Measurements from ENCODE around the gene SSX4B. TPM values are rescaled to one million over a fixed set of nuclear protein-coding genes. Genes with fewer than 3 reads are reported as not detected.
"Not testable (repeated sequence)": the region's sequence is repeated elsewhere in the genome, so short reads cannot be mapped to it uniquely, and the experiment has no call there.

Gene SSX4B
- total RNA-seq, 1 donor from 2014 or later, result not detected

- no peaks in the 10 kb centered on the region for H3K36me3 Mint-ChIP-seq
- no peaks in the 10 kb centered on the region for H3K4me1 Mint-ChIP-seq
- H3K27me3 Mint-ChIP-seq (ENCODE audit: low read depth), result no peaks in the 10 kb centered on the region
- TF ChIP-seq CTCF (IDR thresholded peaks at IDR 0.05; ENCODE audit: unreplicated experiment), result no peak
- no peak overlapping the region for H3K4me3 Mint-ChIP-seq
- H3K9me3 Mint-ChIP-seq, result peaks cover 16% of the 10 kb centered on the region
- no peak overlapping the region for H3K27ac Mint-ChIP-seq
- no peak for DNase-seq (ENCODE audit: low spot score in 2 of 2, unreplicated experiment in 2 of 2)
Measured at GRCh38 chrX:48451708-48452107, 39.9 kb upstream of the SSX4B start.

- H3K27me3 Mint-ChIP-seq (ENCODE audit: low read depth), result no peaks in the 10 kb centered on the region
- TF ChIP-seq CTCF (IDR thresholded peaks at IDR 0.05; ENCODE audit: unreplicated experiment), result no peak
- H3K36me3 Mint-ChIP-seq, result no peaks in the 10 kb centered on the region
- DNase-seq (ENCODE audit: low spot score in 2 of 2, unreplicated experiment in 2 of 2), result no peak
- H3K27ac Mint-ChIP-seq, result no peak overlapping the region
- no peaks in the 10 kb centered on the region for H3K4me1 Mint-ChIP-seq
- H3K4me3 Mint-ChIP-seq, result no peak overlapping the region
- peaks cover 15% of the 10 kb centered on the region for H3K9me3 Mint-ChIP-seq
Measured at GRCh38 chrX:48450076-48450475, 38.3 kb upstream of the SSX4B start.

- H3K36me3 Mint-ChIP-seq; H3K27me3 Mint-ChIP-seq (ENCODE audit: low read depth); H3K4me1 Mint-ChIP-seq; H3K4me3 Mint-ChIP-seq; H3K27ac Mint-ChIP-seq; H3K9me3 Mint-ChIP-seq; DNase-seq (ENCODE audit: low spot score in 2 of 2, unreplicated experiment in 2 of 2): not testable (repeated sequence)
Measured at GRCh38 chrX:48447201-48447600, 35.4 kb upstream of the SSX4B start.

- not testable (repeated sequence) for H3K36me3 Mint-ChIP-seq; H3K27me3 Mint-ChIP-seq (ENCODE audit: low read depth); H3K4me1 Mint-ChIP-seq; H3K4me3 Mint-ChIP-seq; DNase-seq (ENCODE audit: low spot score in 2 of 2, unreplicated experiment in 2 of 2); H3K27ac Mint-ChIP-seq
- H3K9me3 Mint-ChIP-seq, result peaks cover 19% of the 10 kb centered on the region
Measured at GRCh38 chrX:48433713-48434112, 22.0 kb upstream of the SSX4B start.

- H3K9me3 Mint-ChIP-seq, result peaks cover 18% of the 10 kb centered on the region
- H3K27ac Mint-ChIP-seq; H3K36me3 Mint-ChIP-seq; H3K27me3 Mint-ChIP-seq (ENCODE audit: low read depth); DNase-seq (ENCODE audit: low spot score in 2 of 2, unreplicated experiment in 2 of 2); H3K4me3 Mint-ChIP-seq; H3K4me1 Mint-ChIP-seq: not testable (repeated sequence)
Measured at GRCh38 chrX:48430166-48430565, 18.4 kb upstream of the SSX4B start.

- H3K36me3 Mint-ChIP-seq, H3K4me3 Mint-ChIP-seq: not testable (repeated sequence)
- H3K9me3 Mint-ChIP-seq, result peaks cover 14% of the 10 kb centered on the region
Measured at GRCh38 chrX:48429606-48430005, 17.8 kb upstream of the SSX4B start.

GRCh38 chrX:48427027-48427716 lies 15.4 kb upstream of the SSX4B start:
- H3K4me3 Mint-ChIP-seq; H3K27ac Mint-ChIP-seq; H3K9me3 Mint-ChIP-seq; H3K36me3 Mint-ChIP-seq; H3K27me3 Mint-ChIP-seq (ENCODE audit: low read depth); H3K4me1 Mint-ChIP-seq; DNase-seq (ENCODE audit: low spot score in 2 of 2, unreplicated experiment in 2 of 2): not testable (repeated sequence)

More at GRCh38 chrX:48429606-48430005, 17.8 kb upstream of the SSX4B start:
- not testable (repeated sequence) for H3K27ac Mint-ChIP-seq; H3K4me1 Mint-ChIP-seq; H3K27me3 Mint-ChIP-seq (ENCODE audit: low read depth); DNase-seq (ENCODE audit: low spot score in 2 of 2, unreplicated experiment in 2 of 2)

- not testable (repeated sequence) for H3K4me3 Mint-ChIP-seq; H3K27me3 Mint-ChIP-seq (ENCODE audit: low read depth); H3K9me3 Mint-ChIP-seq; H3K4me1 Mint-ChIP-seq; H3K27ac Mint-ChIP-seq; DNase-seq (ENCODE audit: low spot score in 2 of 2, unreplicated experiment in 2 of 2); H3K36me3 Mint-ChIP-seq
Measured at GRCh38 chrX:48397825-48398224, 13.9 kb downstream of the SSX4B start.

GRCh38 chrX:48396931-48397330 lies 14.8 kb downstream of the SSX4B start:
- not testable (repeated sequence) for H3K36me3 Mint-ChIP-seq; H3K9me3 Mint-ChIP-seq; H3K4me3 Mint-ChIP-seq; H3K4me1 Mint-ChIP-seq; H3K27ac Mint-ChIP-seq; DNase-seq (ENCODE audit: low spot score in 2 of 2, unreplicated experiment in 2 of 2); H3K27me3 Mint-ChIP-seq (ENCODE audit: low read depth)

- not testable (repeated sequence) for H3K9me3 Mint-ChIP-seq; H3K4me1 Mint-ChIP-seq; H3K27me3 Mint-ChIP-seq (ENCODE audit: low read depth); H3K4me3 Mint-ChIP-seq; H3K36me3 Mint-ChIP-seq; H3K27ac Mint-ChIP-seq; DNase-seq (ENCODE audit: low spot score in 2 of 2, unreplicated experiment in 2 of 2)
Measured at GRCh38 chrX:48383239-48383638, 28.5 kb downstream of the SSX4B start, which contains the start of gene SSX4. SSX4 (plus strand) TSS chrX:48383539; CDS start chrX:48384054, 515 bp downstream.

GRCh38 chrX:48370408-48370807 lies 41.4 kb downstream of the SSX4B start:
- not testable (repeated sequence) for H3K27me3 Mint-ChIP-seq (ENCODE audit: low read depth); H3K9me3 Mint-ChIP-seq; H3K36me3 Mint-ChIP-seq; H3K4me3 Mint-ChIP-seq; H3K4me1 Mint-ChIP-seq; DNase-seq (ENCODE audit: low spot score in 2 of 2, unreplicated experiment in 2 of 2); H3K27ac Mint-ChIP-seq

- not testable (repeated sequence) for H3K36me3 Mint-ChIP-seq; H3K9me3 Mint-ChIP-seq; H3K4me1 Mint-ChIP-seq; H3K4me3 Mint-ChIP-seq; DNase-seq (ENCODE audit: low spot score in 2 of 2, unreplicated experiment in 2 of 2); H3K27ac Mint-ChIP-seq; H3K27me3 Mint-ChIP-seq (ENCODE audit: low read depth)
Measured at GRCh38 chrX:48367717-48368408, 43.9 kb downstream of the SSX4B start.

Data from mesothelial cell of epicardium (in vitro differentiated cells).